Small intestine (tissue), 7 donors: ENCODE results near the gene SAMD9L. TPM values are rescaled to one million over a fixed set of nuclear protein-coding genes. Genes with fewer than 3 reads are reported as not detected.

ENCODE experiments used
- DNase-seq, 2 donors: peaks; one replicate each; pipeline versions ENCODE4 v3.0.0 to v3.0.0-alpha.2; 2013
- FAIRE-seq: peaks from 2 replicates; lab custom pipeline; 2012; peaks lifted over from hg19 to GRCh38; lab: Jason Lieb, UNC
- H3K27ac ChIP-seq, 3 donors: one replicate each; pipeline ENCODE4 v1.5.1; 2013; ENCODE audit warnings: low read length in 2 of 3, mild to moderate bottlenecking in 2 of 3, control low read depth in 1 of 3, inconsistent platforms in 1 of 3, low read depth in 1 of 3, moderate library complexity in 1 of 3
- H3K27me3 ChIP-seq, 3 donors: one replicate each; pipeline ENCODE4 v1.6.1; 2013; ENCODE audit warnings: low read length in 3 of 3, inconsistent platforms in 1 of 3; ENCODE audit not compliant: control insufficient read depth in 3 of 3, insufficient read depth in 3 of 3
- H3K36me3 ChIP-seq, 3 donors: one replicate each; pipeline ENCODE4 v1.6.1; 2013; ENCODE audit warnings: low read length in 3 of 3, inconsistent platforms in 1 of 3, low read depth in 1 of 3, mild to moderate bottlenecking in 1 of 3, moderate library complexity in 1 of 3; ENCODE audit not compliant: control insufficient read depth in 3 of 3, insufficient read depth in 2 of 3
- H3K4me1 ChIP-seq, 3 donors: one replicate each; pipeline ENCODE4 v1.6.1; 2013; ENCODE audit warnings: low read length in 2 of 3, inconsistent platforms in 1 of 3, low read depth in 1 of 3, mild to moderate bottlenecking in 1 of 3, moderate library complexity in 1 of 3; ENCODE audit not compliant: control insufficient read depth in 3 of 3, insufficient read depth in 2 of 3
- H3K4me3 ChIP-seq, 3 donors: one replicate each; pipeline ENCODE4 v1.5.1; 2013; ENCODE audit warnings: low read length in 3 of 3, control low read depth in 1 of 3, inconsistent platforms in 1 of 3, low read depth in 1 of 3, mild to moderate bottlenecking in 1 of 3, moderate library complexity in 1 of 3
- H3K9me3 ChIP-seq, 2 donors: one replicate each; pipeline ENCODE4 v1.6.1; 2013; ENCODE audit warnings: low read depth in 1 of 2, low read length in 1 of 2; ENCODE audit not compliant: control insufficient read depth in 2 of 2, insufficient read depth in 1 of 2
- WGBS, 3 donors: extraction: QIAGEN DNeasy Blood & Tissue Kit; methylation state at CpG; one replicate each; pipeline ENCODE4 v1.1.7; 2013; 5-methylcytosine and 5-hydroxymethylcytosine counted together
- polyA plus RNA-seq, 4 donors: library from polyadenylated mRNA; stranded (reverse) in 3 of 4; unstranded in 1 of 4; fragments of 200-250 nt in 3 of 4; fragments of 120-200 nt in 1 of 4; gene quantifications; one replicate each; pipeline versions ENCODE4 v1.2.1 to v1.2.3, GENCODE V29; 2013
- donor health status: healthy with polysubstance abuse.
- donor health status: control.
- donor health status: control.
- donor health status: Bipolar disorder and iron deficiency.
- donor health status: healthy.

The SAMD9L gene
- polyA plus RNA-seq, 4 donors = 4.1 to 5.8 (median 5.3) TPM

- H3K4me1 ChIP-seq = no peaks in the 10 kb centered on the region
- DNase-seq (no peak), FAIRE-seq (no peak)
- WGBS, 3 donors = 62 to 64% (median 63%) methylated on average over 2 of the region's 2 CpGs
- H3K27ac ChIP-seq = no peak overlapping the region
- H3K36me3 ChIP-seq = no peaks in the 10 kb centered on the region
- no peaks in the 10 kb centered on the region for H3K9me3 ChIP-seq
- no peak overlapping the region for H3K4me3 ChIP-seq
- H3K27me3 ChIP-seq = no peaks in the 10 kb centered on the region
These were observed 28.9 kb upstream of the SAMD9L start for GRCh38 chr7:93176992-93177580.

- DNase-seq (no peak), FAIRE-seq (no peak)
- Histone ChIP-seq H3K4me1 (no peaks in the 10 kb centered on the region), H3K27ac (no peak overlapping the region), H3K36me3 (no peaks in the 10 kb centered on the region), H3K9me3 (peaks cover 0 to 13% of the 10 kb centered on the region in 2 donors), H3K4me3 (no peak overlapping the region), H3K27me3 (peaks cover 0 to 3% (median 0%) of the 10 kb centered on the region in 3 donors)
- WGBS, 3 donors = 88 to 92% (median 91%) methylated on average over 2 of the region's 2 CpGs
These were observed 27.0 kb upstream of the SAMD9L start for GRCh38 chr7:93175219-93175618.

GRCh38 chr7:93172683-93173082 is 24.5 kb upstream of the SAMD9L start:
- Histone ChIP-seq H3K36me3 (no peaks in the 10 kb centered on the region), H3K9me3 (peaks cover 0 to 20% of the 10 kb centered on the region in 2 donors), H3K27ac (no peak overlapping the region), H3K4me3 (no peak overlapping the region), H3K27me3 (peaks cover 0 to 3% (median 0%) of the 10 kb centered on the region in 3 donors), H3K4me1 (no peaks in the 10 kb centered on the region)
- no peak for DNase-seq
- no peak for FAIRE-seq
- 68 to 76% (median 72%) methylated on average over 2 of the region's 2 CpGs for WGBS, 3 donors

GRCh38 chr7:93171606-93172226 is 23.5 kb upstream of the SAMD9L start:
- H3K36me3 ChIP-seq = no peaks in the 10 kb centered on the region
- no peak for DNase-seq
- no peak overlapping the region for H3K27ac ChIP-seq
- no peak for FAIRE-seq
- 46 to 55% (median 48%) methylated on average over 2 of the region's 2 CpGs for WGBS, 3 donors
- H3K4me3 ChIP-seq = no peak overlapping the region
- no peaks in the 10 kb centered on the region for H3K4me1 ChIP-seq
- peaks cover 0 to 20% of the 10 kb centered on the region in 2 donors for H3K9me3 ChIP-seq
- peaks cover 0 to 3% (median 0%) of the 10 kb centered on the region in 3 donors for H3K27me3 ChIP-seq

GRCh38 chr7:93165447-93165846 is 17.3 kb upstream of the SAMD9L start:
- Histone ChIP-seq H3K36me3 (no peaks in the 10 kb centered on the region), H3K27me3 (peaks cover 0 to under 1% (median 0%) of the 10 kb centered on the region in 3 donors), H3K27ac (no peak overlapping the region), H3K9me3 (peaks cover 0 to 19% of the 10 kb centered on the region in 2 donors), H3K4me1 (no peaks in the 10 kb centered on the region), H3K4me3 (no peak overlapping the region)
- DNase-seq = no peak
- 13 to 22% (median 14%) methylated on average over 1 of the region's 1 CpG for WGBS, 3 donors
- FAIRE-seq = no peak

GRCh38 chr7:93164766-93165165 is 16.6 kb upstream of the SAMD9L start:
- Histone ChIP-seq H3K9me3 (peaks cover 0 to 12% of the 10 kb centered on the region in 2 donors), H3K27ac (no peak overlapping the region), H3K36me3 (no peaks in the 10 kb centered on the region), H3K4me1 (no peaks in the 10 kb centered on the region), H3K4me3 (no peak overlapping the region), H3K27me3 (no peaks in the 10 kb centered on the region)
- 70 to 91% (median 91%) methylated on average over 2 of the region's 2 CpGs for whole genome bisulfite sequencing, 3 donors
- FAIRE-seq = peak; percentile 65
- no peak for DNase-seq

GRCh38 chr7:93161181-93161762 is 13.1 kb upstream of the SAMD9L start:
- 25 to 55% (median 34%) methylated on average over 3 of the region's 3 CpGs for WGBS, 3 donors
- Histone ChIP-seq H3K9me3 (peaks cover 0 to 12% of the 10 kb centered on the region in 2 donors), H3K27me3 (no peaks in the 10 kb centered on the region), H3K36me3 (no peaks in the 10 kb centered on the region), H3K27ac (no peak overlapping the region), H3K4me3 (no peak overlapping the region), H3K4me1 (no peaks in the 10 kb centered on the region)
- FAIRE-seq (no peak), DNase-seq (no peak)

GRCh38 chr7:93160410-93160809 is 12.2 kb upstream of the SAMD9L start:
- no peak overlapping the region for H3K27ac ChIP-seq
- no peaks in the 10 kb centered on the region for H3K36me3 ChIP-seq
- H3K27me3 ChIP-seq = no peaks in the 10 kb centered on the region
- no peak for FAIRE-seq
- peak in 1 of 2 donors; percentile 21 for DNase-seq
- H3K4me1 ChIP-seq = no peaks in the 10 kb centered on the region
- 20 to 60% (median 33%) methylated on average over 1 of the region's 1 CpG for WGBS, 3 donors
- no peak overlapping the region for H3K4me3 ChIP-seq
- peaks cover 0 to 12% of the 10 kb centered on the region in 2 donors for H3K9me3 ChIP-seq
